ENCODE measurements around the gene NTRK3. TPM values are rescaled to one million over a fixed set of nuclear protein-coding genes. Genes with fewer than 3 reads are reported as not detected.

The NTRK3 gene
- total RNA-seq, 5 donors from 2014 or later (not counting 1 experiment from before 2014, with no cell fraction given), result not detected

DNA sequence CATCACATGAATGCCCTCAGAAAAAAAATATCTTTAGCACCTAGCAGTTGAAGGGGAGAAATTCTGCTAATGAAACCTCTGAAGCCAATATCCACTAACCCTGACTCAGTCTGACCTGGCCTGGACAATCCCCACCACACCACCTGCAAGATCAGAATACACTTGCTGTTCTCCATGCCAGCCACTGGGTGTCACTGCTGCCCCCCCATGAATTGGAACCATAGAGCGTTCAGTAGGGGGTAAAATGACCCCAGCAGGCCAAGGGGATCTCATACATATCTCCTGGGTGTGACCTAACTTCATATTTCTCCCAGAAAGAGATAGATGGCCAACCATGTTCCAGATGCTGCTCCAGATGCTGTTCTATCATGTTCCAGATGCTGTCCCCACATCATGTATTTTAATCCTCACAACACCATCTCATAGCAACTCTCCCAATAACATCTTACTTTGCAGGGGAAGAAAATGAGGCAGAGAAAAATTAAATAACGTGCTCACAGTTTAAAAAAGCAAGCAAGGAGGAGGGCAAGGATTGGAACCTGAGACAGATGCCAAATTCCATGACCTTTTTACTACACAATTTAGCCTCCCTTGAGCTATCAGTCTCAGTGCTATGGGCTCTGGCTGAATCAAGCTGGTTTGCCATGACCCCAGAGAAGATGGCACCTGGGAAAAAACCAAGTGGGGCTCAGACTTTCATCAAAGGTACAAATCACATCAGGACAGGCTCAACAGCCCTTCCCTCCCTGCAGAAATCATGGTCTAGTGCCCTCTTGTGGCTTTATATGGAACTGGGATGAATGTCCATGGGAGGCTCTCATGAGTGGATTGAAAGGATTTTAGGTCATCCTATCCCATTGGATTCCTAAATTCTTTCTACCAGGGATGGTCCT lies 12.4 kb downstream of the NTRK3 start:
- CTCF ChIA-PET, result no interaction called here
- Histone ChIP-seq H3K36me3 (ENCODE audit: control insufficient read depth in 2 of 2, extremely low read depth in 1 of 2, insufficient read depth in 1 of 2, low read length in 1 of 2) (no peaks in the 10 kb centered on the region), H3K27me3 (replicated peaks in 1 of 2; ENCODE audit: control insufficient read depth in 2 of 2, extremely low read depth in 1 of 2, insufficient read depth in 2 of 2, low read length in 1 of 2) (peaks cover 0 to 39% of the 10 kb centered on the region in 2 experiments), H3K4me3 (ENCODE audit: control insufficient read depth in 1 of 2, extremely low read depth in 1 of 2, low read length in 1 of 2) (no peak overlapping the region), H3K27ac (ENCODE audit: low read length) (no peak overlapping the region), H3K9me3 (no peaks in the 10 kb centered on the region), H3K4me1 (ENCODE audit: control insufficient read depth in 1 of 2, extremely low read depth in 1 of 2, insufficient read depth in 2 of 2, low read length in 2 of 2) (peaks cover 0 to 10% of the 10 kb centered on the region in 2 experiments)
- H3K27ac Mint-ChIP-seq, result no peak overlapping the region
- H3K27me3 Mint-ChIP-seq, result peaks cover 11 to 30% of the 10 kb centered on the region in 2 donors
- no CpG with 5 or more reads among the region's 2 CpGs for WGBS (ENCODE audit: insufficient coverage)
- DNase-seq (peak in 2 of 35 experiments; percentile 15 to 37), ATAC-seq (replicated peaks in 1 of 4) (no peak)
- no peaks in the 10 kb centered on the region for H3K36me3 Mint-ChIP-seq
- peaks cover 6 to 12% (median 10%) of the 10 kb centered on the region in 3 donors for H3K4me1 Mint-ChIP-seq
- H3K4me3 Mint-ChIP-seq, result no peak overlapping the region
- POLR2A ChIA-PET, result no interaction called here
- no peaks in the 10 kb centered on the region for H3K9me3 Mint-ChIP-seq

DNA sequence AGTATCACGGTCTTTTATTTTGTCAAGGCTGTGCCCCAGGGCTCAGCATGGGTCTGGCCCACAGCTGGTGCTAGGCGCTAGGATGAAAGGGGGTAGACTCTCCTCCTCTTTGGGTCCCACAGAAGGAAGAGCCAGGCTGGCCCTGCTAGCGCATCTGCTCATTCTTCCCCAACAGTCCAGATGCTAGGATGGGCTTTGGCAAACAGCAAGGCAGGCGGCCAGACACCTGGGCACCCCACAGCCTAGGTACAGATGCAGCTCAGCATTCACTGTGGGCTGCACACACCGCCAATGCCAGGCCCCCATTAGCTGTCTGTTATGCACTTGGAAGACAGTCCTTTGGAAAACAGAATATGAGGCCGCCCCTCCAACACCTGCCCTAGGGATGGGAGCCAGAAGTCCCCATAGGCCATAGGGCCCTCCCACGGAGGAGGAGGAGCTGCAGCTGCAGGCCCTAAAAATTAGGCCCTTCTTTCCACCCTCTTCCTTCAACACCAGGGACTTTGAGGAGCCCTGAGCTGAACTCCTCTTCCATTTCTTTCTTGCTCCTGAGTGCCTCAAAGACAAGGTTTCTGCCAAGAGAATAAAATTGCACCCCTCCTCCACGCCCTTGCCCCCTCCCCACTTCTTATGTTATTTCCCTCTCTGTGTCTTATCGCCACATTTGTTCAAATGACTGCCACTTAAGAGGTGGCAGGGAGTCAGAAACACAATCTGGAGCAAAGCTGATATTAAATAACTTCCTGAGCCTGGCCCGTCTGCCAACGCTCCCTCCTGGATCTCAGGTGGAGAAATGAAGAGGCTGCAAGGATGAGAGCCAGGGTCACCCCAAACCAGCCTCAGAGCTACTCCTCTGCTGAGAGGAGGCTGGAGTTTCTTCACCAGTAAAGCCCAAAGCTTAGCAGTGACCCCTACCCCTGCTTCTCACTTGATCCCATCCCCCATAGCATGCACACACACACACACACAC lies 13.7 kb downstream of the NTRK3 start:
- no peak overlapping the region for H3K27ac Mint-ChIP-seq
- Histone ChIP-seq H3K9me3 (no peaks in the 10 kb centered on the region), H3K4me1 (ENCODE audit: control insufficient read depth in 1 of 2, extremely low read depth in 1 of 2, insufficient read depth in 2 of 2, low read length in 2 of 2) (peaks cover 0 to 10% of the 10 kb centered on the region in 2 experiments), H3K36me3 (ENCODE audit: control insufficient read depth in 2 of 2, extremely low read depth in 1 of 2, insufficient read depth in 1 of 2, low read length in 1 of 2) (no peaks in the 10 kb centered on the region), H3K4me3 (ENCODE audit: control insufficient read depth in 1 of 2, extremely low read depth in 1 of 2, low read length in 1 of 2) (no peak overlapping the region), H3K27me3 (replicated peaks in 1 of 2; ENCODE audit: control insufficient read depth in 2 of 2, extremely low read depth in 1 of 2, insufficient read depth in 2 of 2, low read length in 1 of 2) (peaks cover 0 to 34% of the 10 kb centered on the region in 2 experiments), H3K27ac (ENCODE audit: low read length) (no peak overlapping the region)
- ChIA-PET CTCF (interaction anchor here (0.6 to 1.1 kb wide), 2 partner anchors 12 to 630 kb away, joined by 3 read pairs; no protein-coding TSS in a partner anchor), POLR2A (no interaction called here)
- H3K4me1 Mint-ChIP-seq, result peaks cover 6 to 12% (median 10%) of the 10 kb centered on the region in 3 donors
- ATAC-seq (replicated peaks in 1 of 4) (no peak), DNase-seq (no peak)
- no peak overlapping the region for H3K4me3 Mint-ChIP-seq
- H3K36me3 Mint-ChIP-seq, result no peaks in the 10 kb centered on the region
- H3K9me3 Mint-ChIP-seq, result no peaks in the 10 kb centered on the region
- WGBS (ENCODE audit: insufficient coverage), result 85% methylated on average over 6 of the region's 11 CpGs
- H3K27me3 Mint-ChIP-seq, result peaks cover 17 to 28% of the 10 kb centered on the region in 2 donors

DNA sequence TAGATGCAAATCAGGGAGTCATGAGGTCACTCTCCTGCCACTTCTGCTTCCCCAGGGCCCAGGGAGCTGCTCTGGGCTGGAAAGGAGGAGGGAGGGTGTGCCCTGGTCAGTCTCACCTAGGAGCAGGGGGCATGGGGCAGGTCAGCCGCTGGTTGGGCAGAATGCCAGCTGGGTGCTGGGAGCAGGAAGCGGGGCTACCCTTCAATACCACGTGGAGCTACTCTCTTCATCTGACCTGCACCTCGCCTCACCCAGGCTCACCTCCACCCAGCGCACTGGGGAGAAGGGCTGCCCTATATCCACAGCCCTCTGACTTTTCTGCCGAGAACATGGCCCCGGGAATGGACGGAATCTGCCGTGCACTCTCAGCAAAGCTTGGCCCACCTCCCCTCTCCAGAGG lies 15.1 kb downstream of the NTRK3 start:
- DNase-seq (no peak), ATAC-seq (replicated peaks in 1 of 4) (no peak)
- ChIA-PET CTCF (no interaction called here), POLR2A (no interaction called here)
- Mint-ChIP-seq H3K4me3 (no peak overlapping the region), H3K36me3 (no peaks in the 10 kb centered on the region), H3K4me1 (peaks cover under 1 to 2% (median under 1%) of the 10 kb centered on the region in 3 donors), H3K9me3 (no peaks in the 10 kb centered on the region), H3K27me3 (peaks cover 17 to 19% of the 10 kb centered on the region in 2 donors), H3K27ac (no peak overlapping the region)
- Histone ChIP-seq H3K4me3 (ENCODE audit: control insufficient read depth in 1 of 2, extremely low read depth in 1 of 2, low read length in 1 of 2) (no peak overlapping the region), H3K36me3 (ENCODE audit: control insufficient read depth in 2 of 2, extremely low read depth in 1 of 2, insufficient read depth in 1 of 2, low read length in 1 of 2) (no peaks in the 10 kb centered on the region), H3K4me1 (ENCODE audit: control insufficient read depth in 1 of 2, extremely low read depth in 1 of 2, insufficient read depth in 2 of 2, low read length in 2 of 2) (peaks cover 0 to 2% of the 10 kb centered on the region in 2 experiments), H3K27ac (ENCODE audit: low read length) (no peak overlapping the region), H3K27me3 (replicated peaks in 1 of 2; ENCODE audit: control insufficient read depth in 2 of 2, extremely low read depth in 1 of 2, insufficient read depth in 2 of 2, low read length in 1 of 2) (peaks cover 0 to 21% of the 10 kb centered on the region in 2 experiments), H3K9me3 (no peaks in the 10 kb centered on the region)
- 76% methylated on average over 8 of the region's 9 CpGs for WGBS (ENCODE audit: insufficient coverage)

DNA sequence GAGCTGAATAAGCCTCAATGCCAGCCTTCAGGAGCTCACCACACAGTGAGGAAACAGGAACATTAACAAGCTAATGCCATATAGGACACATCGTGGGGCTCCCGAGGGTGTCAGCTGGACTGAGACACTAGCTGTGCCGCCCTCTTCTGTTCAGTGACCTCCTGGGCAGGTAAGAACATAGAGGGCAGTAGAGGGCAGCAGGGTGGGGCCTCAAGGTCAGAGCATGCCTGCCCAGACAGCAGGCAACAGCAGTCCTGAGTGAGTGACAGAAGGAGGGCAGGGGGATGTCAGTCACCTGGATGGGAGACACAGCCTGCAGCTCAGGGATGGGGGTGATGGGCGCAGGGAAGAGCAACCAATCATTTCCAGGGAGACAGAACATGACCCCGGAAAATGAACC lies 15.5 kb downstream of the NTRK3 start:
- ATAC-seq (replicated peaks in 1 of 4), result no peak
- Histone ChIP-seq H3K4me1 (ENCODE audit: control insufficient read depth in 1 of 2, extremely low read depth in 1 of 2, insufficient read depth in 2 of 2, low read length in 2 of 2) (no peaks in the 10 kb centered on the region), H3K36me3 (ENCODE audit: control insufficient read depth in 2 of 2, extremely low read depth in 1 of 2, insufficient read depth in 1 of 2, low read length in 1 of 2) (no peaks in the 10 kb centered on the region), H3K9me3 (no peaks in the 10 kb centered on the region), H3K27ac (ENCODE audit: low read length) (no peak overlapping the region), H3K27me3 (replicated peaks in 1 of 2; ENCODE audit: control insufficient read depth in 2 of 2, extremely low read depth in 1 of 2, insufficient read depth in 2 of 2, low read length in 1 of 2) (peaks cover 0 to 17% of the 10 kb centered on the region in 2 experiments), H3K4me3 (ENCODE audit: control insufficient read depth in 1 of 2, extremely low read depth in 1 of 2, low read length in 1 of 2) (no peak overlapping the region)
- DNase-seq, result no peak
- Mint-ChIP-seq H3K4me1 (no peaks in the 10 kb centered on the region), H3K36me3 (no peaks in the 10 kb centered on the region), H3K9me3 (no peaks in the 10 kb centered on the region), H3K27me3 (peaks cover 17 to 18% of the 10 kb centered on the region in 2 donors), H3K4me3 (no peak overlapping the region), H3K27ac (no peak overlapping the region)
- CTCF ChIA-PET, result no interaction called here
- POLR2A ChIA-PET, result no interaction called here
- 58% methylated on average over 3 of the region's 5 CpGs for WGBS (ENCODE audit: insufficient coverage)

DNA sequence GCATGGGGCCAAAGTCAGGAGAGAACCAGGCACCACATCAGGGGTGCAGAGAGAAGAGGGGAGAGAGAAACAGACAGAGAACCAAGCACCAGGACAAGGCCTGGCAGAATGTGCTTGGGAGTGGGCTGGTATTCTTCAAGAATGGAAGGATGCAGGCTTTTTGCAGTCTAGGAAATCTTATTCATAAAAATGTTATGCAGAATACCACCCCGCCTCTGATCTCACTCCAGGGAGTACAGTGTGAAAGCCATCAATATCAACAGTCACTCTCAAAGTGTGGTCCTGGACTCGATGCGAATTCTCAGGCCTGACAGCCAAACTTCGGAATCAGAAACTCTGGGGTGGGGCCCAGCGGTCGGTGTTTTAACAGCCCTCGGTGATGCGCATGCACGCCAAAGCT lies 16.9 kb downstream of the NTRK3 start:
- Histone ChIP-seq H3K4me1 (ENCODE audit: control insufficient read depth in 1 of 2, extremely low read depth in 1 of 2, insufficient read depth in 2 of 2, low read length in 2 of 2) (no peaks in the 10 kb centered on the region), H3K9me3 (no peaks in the 10 kb centered on the region), H3K27me3 (replicated peaks in 1 of 2; ENCODE audit: control insufficient read depth in 2 of 2, extremely low read depth in 1 of 2, insufficient read depth in 2 of 2, low read length in 1 of 2) (peaks cover 0 to 26% of the 10 kb centered on the region in 2 experiments), H3K36me3 (ENCODE audit: control insufficient read depth in 2 of 2, extremely low read depth in 1 of 2, insufficient read depth in 1 of 2, low read length in 1 of 2) (no peaks in the 10 kb centered on the region), H3K27ac (ENCODE audit: low read length) (no peak overlapping the region), H3K4me3 (ENCODE audit: control insufficient read depth in 1 of 2, extremely low read depth in 1 of 2, low read length in 1 of 2) (no peak overlapping the region)
- Mint-ChIP-seq H3K9me3 (no peaks in the 10 kb centered on the region), H3K4me3 (no peak overlapping the region), H3K4me1 (no peaks in the 10 kb centered on the region), H3K27ac (no peak overlapping the region), H3K36me3 (no peaks in the 10 kb centered on the region), H3K27me3 (peaks cover 20% of the 10 kb centered on the region in 2 donors)
- ChIA-PET CTCF (interaction anchor here in 1 of 2 donors (0.6 to 0.9 kb wide), 2 partner anchors 8 to 28 kb away, joined by 3 read pairs; no protein-coding TSS in a partner anchor), POLR2A (no interaction called here)
- WGBS (ENCODE audit: insufficient coverage), result 89% methylated on average over 9 of the region's 9 CpGs
- DNase-seq (no peak), ATAC-seq (replicated peaks in 1 of 4) (no peak)
